Stimulated activated CD4-positive, alpha-beta T cell treated with anti-CD3 and anti-CD28 coated beads, Interleukin-15, amount 100 ng/mL, for 48 hours (primary cell): ENCODE results near the gene SHISAL2A.

ENCODE experiments used
- DNase-seq, 2 donors: peaks; one replicate each; pipeline ENCODE4 v3.0.0-alpha.2; 2020; ENCODE audit warnings: low read depth in 2 of 2

The SHISAL2A gene

GRCh38 chr1:52632732-52633290 is at the start of gene SHISAL2A:
TSS of gene SHISAL2A (plus strand) at chr1:52633168. CDS start at chr1:52633494, 326 bp downstream.
- DNase-seq, result peak in 1 of 2 donors; percentile 39

- DNase-seq, result no peak
These were observed 47.5 kb upstream of the SHISAL2A start for GRCh38 chr1:52585474-52585873.

GRCh38 chr1:52588027-52588426 is 44.9 kb upstream of the SHISAL2A start:
- no peak for DNase-seq

- no peak for DNase-seq
These were observed 44.4 kb upstream of the SHISAL2A start for GRCh38 chr1:52588535-52588934.

GRCh38 chr1:52590266-52590665 is 42.7 kb upstream of the SHISAL2A start:
- no peak for DNase-seq

GRCh38 chr1:52592637-52593323 is 40.2 kb upstream of the SHISAL2A start:
- no peak for DNase-seq

GRCh38 chr1:52593495-52593894 is 39.5 kb upstream of the SHISAL2A start:
- DNase-seq, result no peak

GRCh38 chr1:52595061-52595460 is 37.9 kb upstream of the SHISAL2A start:
- DNase-seq, result no peak

- no peak for DNase-seq
These were observed 35.1 kb upstream of the SHISAL2A start for GRCh38 chr1:52597912-52598311.

GRCh38 chr1:52598729-52599128 is 34.2 kb upstream of the SHISAL2A start:
- no peak for DNase-seq

GRCh38 chr1:52599236-52599635 is 33.7 kb upstream of the SHISAL2A start:
- DNase-seq, result no peak

- DNase-seq, result no peak
These were observed 32.3 kb upstream of the SHISAL2A start for GRCh38 chr1:52600533-52601179.

- no peak for DNase-seq
These were observed 31.4 kb upstream of the SHISAL2A start for GRCh38 chr1:52601519-52601918.

GRCh38 chr1:52601991-52602855 is 30.7 kb upstream of the SHISAL2A start, which contains the start of gene GPX7:
TSS of gene GPX7 (plus strand) at chr1:52602371. CDS start at chr1:52602410, 39 bp downstream.
- peak; percentile 23 to 31 for DNase-seq

GRCh38 chr1:52602856-52603600 is 29.9 kb upstream of the SHISAL2A start:
- DNase-seq, result no peak

- DNase-seq, result no peak
These were observed 29.3 kb upstream of the SHISAL2A start for GRCh38 chr1:52603630-52604029.

- no peak for DNase-seq
These were observed 28.8 kb upstream of the SHISAL2A start for GRCh38 chr1:52604063-52604770.

- no peak for DNase-seq
These were observed 19.2 kb upstream of the SHISAL2A start for GRCh38 chr1:52613636-52614373.

- no peak for DNase-seq
These were observed 18.3 kb upstream of the SHISAL2A start for GRCh38 chr1:52614671-52615070.

GRCh38 chr1:52615489-52616042 is 17.4 kb upstream of the SHISAL2A start:
- DNase-seq, result no peak
